GM23338 (cell line): ENCODE data around the gene RECQL5. TPM values are rescaled to one million over a fixed set of nuclear protein-coding genes. Genes with fewer than 3 reads are reported as not detected.

ENCODE experiments used
- ATAC-seq: fragments of 200-7000 bp; cut with Tn5 transposase; 3 replicates; pipeline ENCODE4 v1.9.1; 2020
- DNase-seq: peaks from one replicate; pipeline ENCODE4 v3.0.0-alpha.2; 2015; ENCODE audit warnings: low spot score
- H2AFZ ChIP-seq: fragments of 200-600 bp; sonication (generic); 2 replicates; pipeline ENCODE4 v1.8.0; 2016; ENCODE audit warnings: antibody characterized with exemption, mild to moderate bottlenecking, moderate library complexity
- H3F3A ChIP-seq: fragments of 200-600 bp; sonication (generic); replicated peaks from 2 replicates; pipeline ENCODE4 v1.8.0; 2017; ENCODE audit warnings: antibody characterized with exemption, mixed run types, low read depth
- H3K27ac ChIP-seq: fragments of 200-600 bp; sonication (generic); 2 replicates; pipeline ENCODE4 v1.6.1; 2016; ENCODE audit warnings: low read depth
- H3K27me3 ChIP-seq: fragments of 200-600 bp; sonication (generic); 2 replicates; pipeline ENCODE4 v1.8.0; 2016; ENCODE audit warnings: mild to moderate bottlenecking, mixed run types, moderate library complexity; ENCODE audit not compliant: insufficient read depth
- H3K36me3 ChIP-seq: fragments of 200-600 bp; sonication (generic); 2 replicates; pipeline ENCODE4 v1.8.0; 2016; ENCODE audit warnings: mild to moderate bottlenecking; ENCODE audit not compliant: insufficient read depth
- H3K4me1 ChIP-seq: fragments of 200-600 bp; sonication (generic); 2 replicates; pipeline ENCODE4 v1.8.0; 2016; ENCODE audit warnings: mild to moderate bottlenecking, moderate library complexity; ENCODE audit not compliant: insufficient read depth
- H3K4me2 ChIP-seq: fragments of 200-600 bp; sonication (generic); 2 replicates; pipeline ENCODE4 v1.7.1; 2017; ENCODE audit warnings: mixed run types
- H3K4me3 ChIP-seq: fragments of 200-600 bp; sonication (generic); 2 replicates; pipeline ENCODE4 v1.6.1; 2016; ENCODE audit warnings: mixed run types
- H3K79me2 ChIP-seq: fragments of 200-600 bp; sonication (generic); replicated peaks from 2 replicates; pipeline ENCODE4 v1.8.0; 2017; ENCODE audit warnings: mild to moderate bottlenecking; ENCODE audit not compliant: insufficient read depth
- H3K9me2 ChIP-seq: fragments of 200-600 bp; sonication (generic); 2 replicates; pipeline ENCODE4 v1.8.0; 2017; ENCODE audit not compliant: insufficient read depth
- H4K20me1 ChIP-seq: fragments of 200-600 bp; sonication (generic); replicated peaks from 2 replicates; pipeline ENCODE4 v1.8.0; 2017; ENCODE audit warnings: mild to moderate bottlenecking; ENCODE audit not compliant: insufficient read depth
- H3K27ac Mint-ChIP-seq: 2 replicates; pipeline ENCODE4 v1.8.0; 2020; ENCODE audit warnings: inconsistent platforms, mild to moderate bottlenecking, moderate library complexity, mixed read lengths
- H3K27me3 Mint-ChIP-seq: 3 replicates; pipeline ENCODE4 v1.8.0; 2022; ENCODE audit warnings: low read depth, mild to moderate bottlenecking, moderate library complexity, mixed read lengths, inconsistent platforms; ENCODE audit not compliant: insufficient read depth, poor library complexity
- H3K36me3 Mint-ChIP-seq: 3 replicates; pipeline ENCODE4 v1.8.0; 2021; ENCODE audit warnings: low read depth, mild to moderate bottlenecking, inconsistent platforms, moderate library complexity, mixed read lengths
- H3K4me1 Mint-ChIP-seq: 3 replicates; pipeline ENCODE4 v1.8.0; 2020; ENCODE audit warnings: mild to moderate bottlenecking, inconsistent platforms, mixed read lengths
- H3K4me3 Mint-ChIP-seq: 3 replicates; pipeline ENCODE4 v1.8.0; 2021; ENCODE audit warnings: moderate library complexity, mild to moderate bottlenecking, inconsistent platforms, mixed read lengths
- H3K9me3 Mint-ChIP-seq: 3 replicates; pipeline ENCODE4 v1.8.0; 2020; ENCODE audit warnings: moderate library complexity, mild to moderate bottlenecking, inconsistent platforms, mixed read lengths
- EZH2 ChIP-seq: fragments of 200-600 bp; sonication (generic); IDR thresholded peaks from one replicate; pipeline ENCODE4 v1.8.0; 2017; ENCODE audit warnings: antibody characterized with exemption, mild to moderate bottlenecking, low read depth; ENCODE audit not compliant: unreplicated experiment
- JUNB ChIP-seq: IDR thresholded peaks from one replicate; pipeline ENCODE4 v1.6.1; 2016; ENCODE audit warnings: antibody characterized with exemption; ENCODE audit not compliant: unreplicated experiment
- STAT1 ChIP-seq: IDR thresholded peaks from one replicate; pipeline ENCODE4 v1.6.1; 2016; ENCODE audit warnings: antibody characterized with exemption; ENCODE audit not compliant: unreplicated experiment
- polyA plus RNA-seq: library from polyadenylated mRNA; unstranded; fragments of >200 nt; fragmentation: Nextera tagmentation; extraction: Ambion mirVana; gene quantifications from 2 replicates; pipeline ENCODE4 v1.2.1, GENCODE V29; 2016
- total RNA-seq: library from RNA; depleted of rRNA; stranded (reverse); fragments of >200 nt; shearing (Covaris generic); gene quantifications from 2 replicates; pipeline ENCODE4 v1.2.3, GENCODE V29; 2014
- TF ChIP-seq, protein P1 (sequence below): IDR thresholded peaks from one replicate; pipeline ENCODE4 v1.6.1; 2018; ENCODE audit warnings: antibody characterized with exemption; ENCODE audit not compliant: unreplicated experiment
- TF ChIP-seq, protein P2 (sequence below): fragments of 250-450 bp; sonication (Bioruptor Pico); IDR thresholded peaks from 2 replicates; pipeline ENCODE4 v1.5.0; 2020; ENCODE audit warnings: mild to moderate bottlenecking, moderate library complexity

RECQL5 gene
- total and polyA plus RNA-seq, 2 experiments from 2014 or later: 20.0 to 23.3 TPM

DNA sequence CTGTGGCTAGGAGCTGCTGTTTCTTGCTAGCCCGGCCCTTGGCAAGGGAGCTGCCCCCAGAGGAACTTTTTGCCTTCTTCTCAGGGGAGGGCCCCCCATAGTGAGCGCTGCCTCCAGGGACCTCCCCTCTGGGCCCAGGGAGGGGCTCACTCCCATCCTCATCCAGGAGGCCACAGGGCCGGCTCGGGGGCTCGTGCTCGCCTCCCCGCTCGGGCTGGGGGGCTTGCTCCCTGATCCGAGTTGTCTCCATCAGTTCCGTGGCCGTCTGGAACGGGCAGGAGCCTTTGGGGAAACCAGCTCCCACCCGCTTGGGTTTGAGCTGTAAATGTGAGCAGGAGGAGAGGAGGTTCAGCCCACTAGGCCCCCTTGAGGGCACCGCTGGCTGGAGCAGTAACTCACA is 37.8 kb downstream of the RECQL5 start:
- no peak overlapping the region for H3K27ac Mint-ChIP-seq
- DNase-seq (no peak), ATAC-seq (no peak)
- Histone ChIP-seq H3K79me2 (no peaks in the 10 kb centered on the region), H3K9me2 (no peaks in the 10 kb centered on the region), H3K4me2 (no peak overlapping the region), H3K4me1 (peaks cover 9% of the 10 kb centered on the region), H3F3A (no peaks in the 10 kb centered on the region), H3K36me3 (no peaks in the 10 kb centered on the region; the same call in 1 of the 2 replicates), H3K27ac (no peak overlapping the region), H3K27me3 (no peaks in the 10 kb centered on the region), H2AFZ (no peak overlapping the region), H4K20me1 (no peaks in the 10 kb centered on the region; the same call in 1 of the 2 replicates), H3K4me3 (no peak overlapping the region)
- H3K4me1 Mint-ChIP-seq: peaks cover 16% of the 10 kb centered on the region; the same call in 2 of the 3 replicates
- H3K27me3 Mint-ChIP-seq: peaks cover 14% of the 10 kb centered on the region
- H3K4me3 Mint-ChIP-seq: no peak overlapping the region
- no peak for TF ChIP-seq EZH2
- no peak for TF ChIP-seq JUNB
- no peak for TF ChIP-seq STAT1
- TF ChIP-seq, protein P1, sequence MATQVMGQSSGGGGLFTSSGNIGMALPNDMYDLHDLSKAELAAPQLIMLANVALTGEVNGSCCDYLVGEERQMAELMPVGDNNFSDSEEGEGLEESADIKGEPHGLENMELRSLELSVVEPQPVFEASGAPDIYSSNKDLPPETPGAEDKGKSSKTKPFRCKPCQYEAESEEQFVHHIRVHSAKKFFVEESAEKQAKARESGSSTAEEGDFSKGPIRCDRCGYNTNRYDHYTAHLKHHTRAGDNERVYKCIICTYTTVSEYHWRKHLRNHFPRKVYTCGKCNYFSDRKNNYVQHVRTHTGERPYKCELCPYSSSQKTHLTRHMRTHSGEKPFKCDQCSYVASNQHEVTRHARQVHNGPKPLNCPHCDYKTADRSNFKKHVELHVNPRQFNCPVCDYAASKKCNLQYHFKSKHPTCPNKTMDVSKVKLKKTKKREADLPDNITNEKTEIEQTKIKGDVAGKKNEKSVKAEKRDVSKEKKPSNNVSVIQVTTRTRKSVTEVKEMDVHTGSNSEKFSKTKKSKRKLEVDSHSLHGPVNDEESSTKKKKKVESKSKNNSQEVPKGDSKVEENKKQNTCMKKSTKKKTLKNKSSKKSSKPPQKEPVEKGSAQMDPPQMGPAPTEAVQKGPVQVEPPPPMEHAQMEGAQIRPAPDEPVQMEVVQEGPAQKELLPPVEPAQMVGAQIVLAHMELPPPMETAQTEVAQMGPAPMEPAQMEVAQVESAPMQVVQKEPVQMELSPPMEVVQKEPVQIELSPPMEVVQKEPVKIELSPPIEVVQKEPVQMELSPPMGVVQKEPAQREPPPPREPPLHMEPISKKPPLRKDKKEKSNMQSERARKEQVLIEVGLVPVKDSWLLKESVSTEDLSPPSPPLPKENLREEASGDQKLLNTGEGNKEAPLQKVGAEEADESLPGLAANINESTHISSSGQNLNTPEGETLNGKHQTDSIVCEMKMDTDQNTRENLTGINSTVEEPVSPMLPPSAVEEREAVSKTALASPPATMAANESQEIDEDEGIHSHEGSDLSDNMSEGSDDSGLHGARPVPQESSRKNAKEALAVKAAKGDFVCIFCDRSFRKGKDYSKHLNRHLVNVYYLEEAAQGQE: no peak
- TF ChIP-seq, protein P2, sequence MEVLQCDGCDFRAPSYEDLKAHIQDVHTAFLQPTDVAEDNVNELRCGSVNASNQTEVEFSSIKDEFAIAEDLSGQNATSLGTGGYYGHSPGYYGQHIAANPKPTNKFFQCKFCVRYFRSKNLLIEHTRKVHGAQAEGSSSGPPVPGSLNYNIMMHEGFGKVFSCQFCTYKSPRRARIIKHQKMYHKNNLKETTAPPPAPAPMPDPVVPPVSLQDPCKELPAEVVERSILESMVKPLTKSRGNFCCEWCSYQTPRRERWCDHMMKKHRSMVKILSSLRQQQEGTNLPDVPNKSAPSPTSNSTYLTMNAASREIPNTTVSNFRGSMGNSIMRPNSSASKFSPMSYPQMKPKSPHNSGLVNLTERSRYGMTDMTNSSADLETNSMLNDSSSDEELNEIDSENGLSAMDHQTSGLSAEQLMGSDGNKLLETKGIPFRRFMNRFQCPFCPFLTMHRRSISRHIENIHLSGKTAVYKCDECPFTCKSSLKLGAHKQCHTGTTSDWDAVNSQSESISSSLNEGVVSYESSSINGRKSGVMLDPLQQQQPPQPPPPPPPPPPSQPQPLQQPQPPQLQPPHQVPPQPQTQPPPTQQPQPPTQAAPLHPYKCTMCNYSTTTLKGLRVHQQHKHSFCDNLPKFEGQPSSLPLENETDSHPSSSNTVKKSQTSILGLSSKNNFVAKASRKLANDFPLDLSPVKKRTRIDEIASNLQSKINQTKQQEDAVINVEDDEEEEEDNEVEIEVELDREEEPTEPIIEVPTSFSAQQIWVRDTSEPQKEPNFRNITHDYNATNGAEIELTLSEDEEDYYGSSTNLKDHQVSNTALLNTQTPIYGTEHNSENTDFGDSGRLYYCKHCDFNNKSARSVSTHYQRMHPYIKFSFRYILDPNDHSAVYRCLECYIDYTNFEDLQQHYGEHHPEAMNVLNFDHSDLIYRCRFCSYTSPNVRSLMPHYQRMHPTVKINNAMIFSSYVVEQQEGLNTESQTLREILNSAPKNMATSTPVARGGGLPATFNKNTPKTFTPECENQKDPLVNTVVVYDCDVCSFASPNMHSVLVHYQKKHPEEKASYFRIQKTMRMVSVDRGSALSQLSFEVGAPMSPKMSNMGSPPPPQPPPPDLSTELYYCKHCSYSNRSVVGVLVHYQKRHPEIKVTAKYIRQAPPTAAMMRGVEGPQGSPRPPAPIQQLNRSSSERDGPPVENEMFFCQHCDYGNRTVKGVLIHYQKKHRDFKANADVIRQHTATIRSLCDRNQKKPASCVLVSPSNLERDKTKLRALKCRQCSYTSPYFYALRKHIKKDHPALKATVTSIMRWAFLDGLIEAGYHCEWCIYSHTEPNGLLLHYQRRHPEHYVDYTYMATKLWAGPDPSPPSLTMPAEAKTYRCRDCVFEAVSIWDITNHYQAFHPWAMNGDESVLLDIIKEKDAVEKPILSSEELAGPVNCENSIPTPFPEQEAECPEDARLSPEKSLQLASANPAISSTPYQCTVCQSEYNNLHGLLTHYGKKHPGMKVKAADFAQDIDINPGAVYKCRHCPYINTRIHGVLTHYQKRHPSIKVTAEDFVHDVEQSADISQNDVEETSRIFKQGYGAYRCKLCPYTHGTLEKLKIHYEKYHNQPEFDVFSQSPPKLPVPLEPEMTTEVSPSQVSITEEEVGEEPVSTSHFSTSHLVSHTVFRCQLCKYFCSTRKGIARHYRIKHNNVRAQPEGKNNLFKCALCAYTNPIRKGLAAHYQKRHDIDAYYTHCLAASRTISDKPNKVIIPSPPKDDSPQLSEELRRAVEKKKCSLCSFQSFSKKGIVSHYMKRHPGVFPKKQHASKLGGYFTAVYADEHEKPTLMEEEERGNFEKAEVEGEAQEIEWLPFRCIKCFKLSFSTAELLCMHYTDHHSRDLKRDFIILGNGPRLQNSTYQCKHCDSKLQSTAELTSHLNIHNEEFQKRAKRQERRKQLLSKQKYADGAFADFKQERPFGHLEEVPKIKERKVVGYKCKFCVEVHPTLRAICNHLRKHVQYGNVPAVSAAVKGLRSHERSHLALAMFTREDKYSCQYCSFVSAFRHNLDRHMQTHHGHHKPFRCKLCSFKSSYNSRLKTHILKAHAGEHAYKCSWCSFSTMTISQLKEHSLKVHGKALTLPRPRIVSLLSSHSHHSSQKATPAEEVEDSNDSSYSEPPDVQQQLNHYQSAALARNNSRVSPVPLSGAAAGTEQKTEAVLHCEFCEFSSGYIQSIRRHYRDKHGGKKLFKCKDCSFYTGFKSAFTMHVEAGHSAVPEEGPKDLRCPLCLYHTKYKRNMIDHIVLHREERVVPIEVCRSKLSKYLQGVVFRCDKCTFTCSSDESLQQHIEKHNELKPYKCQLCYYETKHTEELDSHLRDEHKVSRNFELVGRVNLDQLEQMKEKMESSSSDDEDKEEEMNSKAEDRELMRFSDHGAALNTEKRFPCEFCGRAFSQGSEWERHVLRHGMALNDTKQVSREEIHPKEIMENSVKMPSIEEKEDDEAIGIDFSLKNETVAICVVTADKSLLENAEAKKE (CRISPR knock-in tag): no peak
- H3K9me3 Mint-ChIP-seq: no peaks in the 10 kb centered on the region
- peaks cover 5% of the 10 kb centered on the region; the same call in 1 of the 3 replicates for H3K36me3 Mint-ChIP-seq
